Measurements from ENCODE around the gene SERPINA3.

The SERPINA3 gene

DNA sequence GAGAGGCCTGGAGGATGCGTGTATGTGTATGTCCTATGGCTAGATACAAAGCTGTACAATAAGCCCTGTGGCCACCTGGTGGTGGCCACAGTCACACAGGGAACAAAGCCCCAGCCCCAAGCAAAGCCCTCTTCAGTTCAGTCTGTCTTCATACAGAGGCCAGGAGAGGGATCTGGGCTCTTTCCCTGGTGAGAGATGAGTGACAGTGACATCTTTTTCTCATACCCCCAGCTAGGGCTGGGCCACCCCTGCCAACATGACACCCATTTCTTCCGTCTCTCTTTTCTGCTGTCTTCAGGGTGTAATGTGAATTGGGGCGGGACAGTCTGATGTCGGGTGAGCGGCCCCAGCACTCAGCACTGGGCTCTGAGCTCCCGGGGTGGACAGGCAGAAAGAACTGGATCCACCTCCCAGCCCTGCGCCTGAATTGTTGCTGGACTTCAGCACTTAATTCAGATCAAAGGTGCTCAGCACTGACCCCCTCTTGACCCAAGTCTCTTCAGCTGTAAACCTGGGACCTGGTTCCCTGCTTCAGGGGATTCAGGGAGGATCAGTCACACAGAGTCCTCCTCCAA, 59.8 kb downstream of the SERPINA3 start:
- TF ChIP-seq, protein P1, sequence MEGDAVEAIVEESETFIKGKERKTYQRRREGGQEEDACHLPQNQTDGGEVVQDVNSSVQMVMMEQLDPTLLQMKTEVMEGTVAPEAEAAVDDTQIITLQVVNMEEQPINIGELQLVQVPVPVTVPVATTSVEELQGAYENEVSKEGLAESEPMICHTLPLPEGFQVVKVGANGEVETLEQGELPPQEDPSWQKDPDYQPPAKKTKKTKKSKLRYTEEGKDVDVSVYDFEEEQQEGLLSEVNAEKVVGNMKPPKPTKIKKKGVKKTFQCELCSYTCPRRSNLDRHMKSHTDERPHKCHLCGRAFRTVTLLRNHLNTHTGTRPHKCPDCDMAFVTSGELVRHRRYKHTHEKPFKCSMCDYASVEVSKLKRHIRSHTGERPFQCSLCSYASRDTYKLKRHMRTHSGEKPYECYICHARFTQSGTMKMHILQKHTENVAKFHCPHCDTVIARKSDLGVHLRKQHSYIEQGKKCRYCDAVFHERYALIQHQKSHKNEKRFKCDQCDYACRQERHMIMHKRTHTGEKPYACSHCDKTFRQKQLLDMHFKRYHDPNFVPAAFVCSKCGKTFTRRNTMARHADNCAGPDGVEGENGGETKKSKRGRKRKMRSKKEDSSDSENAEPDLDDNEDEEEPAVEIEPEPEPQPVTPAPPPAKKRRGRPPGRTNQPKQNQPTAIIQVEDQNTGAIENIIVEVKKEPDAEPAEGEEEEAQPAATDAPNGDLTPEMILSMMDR (IDR thresholded peaks at IDR 0.05; ENCODE audit: insufficient read depth, low read depth, low read length, missing control alignments) = no peak
- no peak for DNase-seq (ENCODE audit: low read depth)

DNA sequence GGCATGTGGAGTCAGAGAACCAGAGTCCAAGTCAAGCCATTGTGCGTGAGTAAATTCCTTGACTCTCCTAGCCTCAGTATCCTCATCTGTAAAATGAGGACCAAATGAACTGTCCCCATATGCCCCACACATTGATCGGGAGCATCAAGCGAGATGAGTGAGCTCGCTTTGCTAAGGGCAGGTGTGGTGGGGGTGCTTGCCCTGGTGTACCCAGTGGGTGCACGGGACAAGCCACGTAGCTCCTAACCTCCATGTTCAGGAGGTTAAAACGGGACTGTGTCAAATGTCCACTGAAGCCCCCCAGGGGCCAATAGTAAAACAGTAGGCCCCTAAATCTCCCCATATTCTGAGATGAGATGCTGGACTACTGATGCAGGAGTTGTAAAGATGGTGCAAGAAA, 60.9 kb downstream of the SERPINA3 start:
- no peak for DNase-seq (ENCODE audit: low read depth)
- no peak overlapping the region for H3K4me3 ChIP-seq (ENCODE audit: low read depth, low read length)
- TF ChIP-seq, protein P1 (IDR thresholded peaks at IDR 0.05; ENCODE audit: insufficient read depth, low read depth, low read length, missing control alignments) = no peak

More for the DNA sequence above, 59.8 kb downstream of the SERPINA3 start:
- H3K4me3 ChIP-seq (ENCODE audit: low read depth, low read length) = no peak overlapping the region

Measured in GM12865 (cell line).